Muscle layer of colon (tissue), 2 donors: ENCODE results near the gene GDF2.

Experiments
- H3K27ac ChIP-seq: one replicate; pipeline ENCODE4 v1.7.0; 2013; ENCODE audit warnings: low read depth, mild to moderate bottlenecking, low read length, moderate library complexity
- H3K27me3 ChIP-seq, 2 donors: one replicate each; pipeline ENCODE4 v1.7.0; 2013; ENCODE audit warnings: low read length in 2 of 2, mild to moderate bottlenecking in 2 of 2; ENCODE audit not compliant: insufficient read depth in 2 of 2, control insufficient read depth in 1 of 2
- H3K36me3 ChIP-seq: one replicate; pipeline ENCODE4 v1.7.0; 2013; ENCODE audit warnings: mild to moderate bottlenecking, low read length; ENCODE audit not compliant: insufficient read depth
- H3K4me1 ChIP-seq: one replicate; pipeline ENCODE4 v1.7.0; 2013; ENCODE audit warnings: mild to moderate bottlenecking, low read length; ENCODE audit not compliant: insufficient read depth
- H3K4me3 ChIP-seq, 2 donors: one replicate each; pipeline ENCODE4 v1.7.0; 2013; ENCODE audit warnings: low read length in 2 of 2, low read depth in 1 of 2, mild to moderate bottlenecking in 1 of 2, moderate library complexity in 1 of 2
- H3K9ac ChIP-seq: one replicate; pipeline ENCODE4 v1.7.0; 2013; ENCODE audit warnings: low read length
- H3K9me3 ChIP-seq: one replicate; pipeline ENCODE4 v1.7.0; 2013; ENCODE audit warnings: mild to moderate bottlenecking, low read length
- donor health status: abdominal sarcoma.
- donor health status: Adenocarcinoma of cecum.

Gene GDF2

DNA sequence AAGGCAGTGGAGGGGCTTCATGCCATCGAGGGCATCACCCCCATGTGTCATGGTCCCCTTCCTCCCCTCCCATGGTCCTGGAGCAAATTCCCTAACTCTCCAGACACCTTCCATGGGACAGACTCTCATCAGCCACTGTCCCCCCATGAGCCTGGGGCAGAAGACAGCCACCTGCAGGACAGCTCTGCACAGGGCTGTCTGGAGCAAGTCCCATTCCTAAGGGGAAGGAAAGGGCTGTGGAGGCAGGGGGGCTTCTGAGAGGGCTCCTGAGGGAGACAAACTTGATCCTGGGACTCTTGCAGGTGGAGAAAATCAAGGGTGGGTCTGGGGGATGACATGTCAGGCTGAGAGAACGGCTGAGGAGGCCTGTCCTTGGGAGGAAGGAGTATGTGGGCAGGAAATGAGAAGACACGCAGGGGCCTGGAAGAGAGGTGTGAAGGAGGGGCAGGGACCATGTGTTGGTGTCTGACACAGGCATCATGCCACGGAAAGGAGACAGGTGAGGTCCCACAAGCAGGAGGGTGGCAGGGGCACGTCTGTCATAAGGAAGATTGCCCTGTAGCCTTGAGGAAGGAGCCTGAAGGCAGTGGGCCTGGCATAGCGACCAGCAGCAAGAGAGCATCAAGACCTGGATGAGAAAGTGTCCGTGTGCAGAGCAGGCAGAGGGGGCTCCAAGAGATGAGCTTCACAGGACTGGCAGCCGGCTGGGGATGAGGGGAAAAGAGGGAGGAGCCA lies 36.7 kb upstream of the GDF2 start:
- Histone ChIP-seq H3K36me3 (no peaks in the 10 kb centered on the region), H3K27me3 (no peaks in the 10 kb centered on the region), H3K9ac (no peak overlapping the region), H3K27ac (no peak overlapping the region), H3K9me3 (no peaks in the 10 kb centered on the region), H3K4me1 (peaks cover 11% of the 10 kb centered on the region), H3K4me3 (no peak overlapping the region)

DNA sequence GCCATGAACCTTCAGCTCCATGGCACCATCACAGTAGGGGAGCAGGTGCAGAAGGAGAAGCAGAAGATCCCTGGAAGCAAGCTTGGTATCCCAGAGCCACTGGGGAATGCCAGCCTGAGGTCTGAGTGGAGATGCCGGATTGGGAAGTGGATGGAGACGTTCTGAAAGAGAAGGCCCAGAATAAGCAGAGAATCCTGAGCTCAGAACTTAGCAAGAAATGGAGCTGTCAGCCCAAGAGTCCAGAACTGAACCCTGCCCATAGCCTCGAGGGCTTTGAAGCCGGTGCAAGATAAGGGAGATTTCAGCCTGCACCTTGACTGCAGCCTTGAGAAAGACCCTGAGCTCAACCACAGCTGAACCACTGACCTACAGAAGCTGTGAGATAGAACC lies 36.1 kb upstream of the GDF2 start:
- H3K4me1 ChIP-seq, result peaks cover 11% of the 10 kb centered on the region
- H3K27ac ChIP-seq, result no peak overlapping the region
- H3K27me3 ChIP-seq, result no peaks in the 10 kb centered on the region

DNA sequence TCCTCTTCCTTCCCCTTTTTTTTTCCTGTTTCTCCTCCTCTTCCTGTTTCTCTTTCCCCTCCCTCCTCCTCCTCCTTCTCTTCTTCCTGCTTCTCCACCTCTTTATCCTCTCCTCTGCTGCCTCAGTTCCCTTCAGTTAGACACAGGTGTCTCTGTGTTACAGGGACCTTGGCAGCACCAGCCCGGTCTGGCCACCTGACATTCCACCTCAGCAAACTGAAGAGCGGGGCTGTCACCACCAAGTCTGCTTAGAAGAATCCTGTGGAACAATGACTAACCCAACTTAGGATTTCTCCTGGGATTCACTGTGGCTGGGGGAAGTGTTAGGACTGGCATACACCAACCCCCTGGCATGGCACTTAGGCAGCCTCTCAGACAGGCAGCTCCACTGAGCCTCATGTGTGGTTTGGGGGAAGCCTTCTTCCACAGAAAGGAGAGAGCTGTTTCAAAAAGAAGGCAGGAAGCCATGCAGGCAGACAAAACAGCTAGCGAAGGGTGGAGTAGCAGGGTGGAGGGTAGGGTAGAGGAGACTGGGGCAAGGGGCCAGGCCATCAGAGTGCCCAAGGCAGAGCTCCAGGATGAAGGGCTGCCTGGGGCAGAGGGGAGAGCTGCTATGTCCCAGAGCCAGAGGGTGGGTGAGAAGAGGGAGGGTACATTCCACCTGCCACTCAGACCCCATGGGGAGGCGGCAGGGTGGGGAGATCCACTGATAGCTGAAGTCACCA lies 35.5 kb upstream of the GDF2 start:
- Histone ChIP-seq H3K27me3 (no peaks in the 10 kb centered on the region), H3K27ac (no peak overlapping the region), H3K36me3 (no peaks in the 10 kb centered on the region), H3K9me3 (no peaks in the 10 kb centered on the region), H3K4me1 (peaks cover 11% of the 10 kb centered on the region), H3K9ac (no peak overlapping the region), H3K4me3 (no peak overlapping the region)

More for the DNA sequence above, 36.1 kb upstream of the GDF2 start:
- Histone ChIP-seq H3K9me3 (no peaks in the 10 kb centered on the region), H3K36me3 (no peaks in the 10 kb centered on the region), H3K9ac (no peak overlapping the region), H3K4me3 (no peak overlapping the region)

DNA sequence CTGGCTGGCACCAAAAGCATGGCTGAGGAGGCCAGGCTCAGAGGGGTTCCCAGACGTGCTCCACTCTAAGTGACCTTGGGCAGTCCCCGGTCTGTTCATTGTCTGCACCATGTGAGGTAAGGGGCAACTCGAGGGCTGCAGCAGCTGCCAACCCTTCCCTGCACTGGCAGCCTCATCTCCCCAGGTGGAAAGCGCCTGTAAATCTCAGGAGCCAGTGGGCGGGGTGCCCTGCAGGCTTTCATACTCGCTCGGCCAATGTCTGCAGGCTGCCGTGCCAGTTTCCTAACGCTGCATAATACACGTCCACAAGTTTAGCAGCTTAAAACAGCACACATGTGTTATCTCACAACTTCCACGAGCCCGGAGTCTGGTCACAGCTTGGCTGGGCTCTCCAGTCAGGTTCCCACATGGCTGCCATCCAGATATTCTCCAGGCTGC lies 34.9 kb upstream of the GDF2 start:
- Histone ChIP-seq H3K9me3 (no peaks in the 10 kb centered on the region), H3K4me3 (no peak overlapping the region), H3K36me3 (no peaks in the 10 kb centered on the region), H3K9ac (no peak overlapping the region), H3K27me3 (no peaks in the 10 kb centered on the region), H3K27ac (no peak overlapping the region), H3K4me1 (peaks cover 11% of the 10 kb centered on the region)

DNA sequence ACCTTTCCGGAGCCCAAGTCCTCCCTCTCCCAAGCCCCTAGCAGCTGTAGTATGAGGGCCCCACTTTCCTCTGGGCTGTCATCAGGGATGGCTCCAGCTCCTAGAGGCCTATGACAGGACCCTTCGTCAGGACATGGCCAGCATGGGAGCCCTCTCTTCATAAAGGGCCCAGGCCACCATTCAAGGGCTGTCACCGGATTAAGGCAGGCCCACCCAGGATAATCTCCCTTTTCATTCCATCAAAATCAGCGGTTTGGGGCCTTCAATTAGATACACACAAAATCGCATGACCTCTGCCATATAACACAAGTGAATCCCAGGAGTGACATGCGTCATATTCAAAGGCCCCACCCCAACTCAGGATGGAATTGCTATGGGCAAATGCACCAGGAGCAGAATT lies 34.4 kb upstream of the GDF2 start:
- Histone ChIP-seq H3K27ac (no peak overlapping the region), H3K9me3 (no peaks in the 10 kb centered on the region), H3K9ac (no peak overlapping the region), H3K36me3 (no peaks in the 10 kb centered on the region), H3K27me3 (no peaks in the 10 kb centered on the region), H3K4me1 (peaks cover 11% of the 10 kb centered on the region), H3K4me3 (no peak overlapping the region)

DNA sequence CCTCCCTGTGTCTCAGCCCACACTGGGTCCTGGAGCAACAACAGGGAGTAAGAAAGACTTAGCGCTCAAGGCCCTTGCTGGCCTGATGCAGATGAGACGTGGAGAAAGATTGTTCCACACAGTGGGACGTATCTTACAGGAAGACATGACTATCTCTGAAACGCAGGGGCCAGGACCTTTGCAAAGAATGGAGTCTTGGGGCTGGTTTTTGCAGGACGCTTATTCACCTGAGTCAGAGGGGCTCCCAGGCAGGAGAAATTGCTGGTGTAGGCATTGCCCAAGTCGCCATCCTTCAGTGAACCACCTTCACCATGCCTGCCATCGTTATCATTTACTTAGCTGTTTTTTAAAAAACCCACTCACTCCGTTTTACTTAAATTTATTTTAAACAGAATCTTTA lies 34.0 kb upstream of the GDF2 start:
- H3K27ac ChIP-seq, result no peak overlapping the region
- H3K27me3 ChIP-seq, result no peaks in the 10 kb centered on the region
- peaks cover 11% of the 10 kb centered on the region for H3K4me1 ChIP-seq
- no peak overlapping the region for H3K4me3 ChIP-seq
- no peak overlapping the region for H3K9ac ChIP-seq
- H3K9me3 ChIP-seq, result no peaks in the 10 kb centered on the region
- H3K36me3 ChIP-seq, result no peaks in the 10 kb centered on the region

DNA sequence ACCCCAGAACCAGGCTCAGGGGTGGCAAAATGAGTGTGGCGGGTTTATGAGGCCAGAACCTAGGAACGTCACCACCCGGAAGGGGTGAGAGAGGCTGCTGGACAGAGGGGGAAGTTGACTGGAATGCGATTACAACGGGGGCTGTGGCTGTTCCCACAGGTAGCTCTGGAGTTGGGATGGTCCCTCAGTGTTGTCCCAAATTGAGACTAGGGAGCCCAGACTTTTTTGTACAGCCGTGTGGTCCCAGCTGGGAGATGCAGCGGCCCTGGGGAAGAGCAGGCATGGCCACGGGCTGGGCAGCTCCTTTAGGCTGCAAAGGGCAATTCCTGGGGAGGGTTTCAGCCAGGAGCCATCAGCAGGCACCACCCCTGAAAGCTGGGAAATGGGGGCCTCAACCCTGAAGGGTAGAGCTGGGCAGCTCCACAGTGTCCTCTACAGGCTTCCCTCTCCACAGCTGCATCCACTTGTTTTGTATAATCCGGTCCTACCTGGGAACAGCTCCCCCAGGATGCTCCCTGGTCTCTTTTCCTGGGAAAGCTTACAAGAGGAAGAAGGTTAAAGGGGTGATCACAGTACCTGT lies 33.2 kb upstream of the GDF2 start:
- Histone ChIP-seq H3K27ac (no peak overlapping the region), H3K27me3 (no peaks in the 10 kb centered on the region), H3K4me3 (no peak overlapping the region), H3K9me3 (no peaks in the 10 kb centered on the region), H3K9ac (no peak overlapping the region), H3K36me3 (no peaks in the 10 kb centered on the region), H3K4me1 (peaks cover 11% of the 10 kb centered on the region)

DNA sequence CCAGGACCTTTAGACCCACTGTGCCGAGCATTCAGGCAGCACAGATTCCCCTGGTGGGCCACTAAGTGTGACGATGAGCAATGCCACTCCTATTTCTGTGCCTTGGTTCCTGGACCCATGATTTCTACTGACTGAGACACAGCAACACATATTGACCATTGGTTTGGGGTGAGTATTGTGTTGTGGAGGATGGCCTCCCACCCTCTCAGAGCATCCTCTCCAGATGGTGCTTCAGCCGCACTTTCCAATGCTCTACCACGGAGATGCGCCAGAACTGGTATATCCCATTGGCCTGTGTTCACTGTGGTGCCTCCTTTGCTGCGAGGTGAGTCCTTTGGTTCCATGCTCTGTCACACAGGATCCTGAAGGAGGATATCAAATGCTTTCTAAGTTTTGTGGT lies 32.3 kb upstream of the GDF2 start:
- Histone ChIP-seq H3K27ac (no peak overlapping the region), H3K27me3 (no peaks in the 10 kb centered on the region), H3K4me1 (peaks cover 11% of the 10 kb centered on the region), H3K9ac (no peak overlapping the region), H3K36me3 (no peaks in the 10 kb centered on the region), H3K9me3 (no peaks in the 10 kb centered on the region), H3K4me3 (no peak overlapping the region)

DNA sequence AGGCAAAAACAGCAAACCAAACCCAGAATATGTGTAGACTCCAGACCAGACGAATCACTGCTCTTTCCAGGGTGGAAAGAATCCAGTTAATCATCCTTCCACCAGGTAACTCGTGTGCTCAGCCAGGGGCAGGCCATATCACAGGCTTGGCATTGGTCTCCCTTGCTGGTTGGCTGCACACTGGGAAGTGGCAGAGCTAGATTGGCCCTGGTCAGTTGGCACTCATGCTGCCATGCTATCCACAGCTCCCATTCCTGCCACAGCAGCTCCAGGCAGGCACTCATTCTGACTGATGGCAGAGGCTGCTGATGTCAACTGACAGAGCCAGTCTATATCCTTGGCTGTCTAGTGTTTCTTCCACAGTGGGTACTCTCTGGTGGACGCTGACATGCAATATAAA lies 31.9 kb upstream of the GDF2 start:
- Histone ChIP-seq H3K4me1 (peaks cover 11% of the 10 kb centered on the region), H3K9me3 (no peaks in the 10 kb centered on the region), H3K36me3 (no peaks in the 10 kb centered on the region), H3K27ac (no peak overlapping the region), H3K9ac (no peak overlapping the region), H3K27me3 (no peaks in the 10 kb centered on the region), H3K4me3 (no peak overlapping the region)

DNA sequence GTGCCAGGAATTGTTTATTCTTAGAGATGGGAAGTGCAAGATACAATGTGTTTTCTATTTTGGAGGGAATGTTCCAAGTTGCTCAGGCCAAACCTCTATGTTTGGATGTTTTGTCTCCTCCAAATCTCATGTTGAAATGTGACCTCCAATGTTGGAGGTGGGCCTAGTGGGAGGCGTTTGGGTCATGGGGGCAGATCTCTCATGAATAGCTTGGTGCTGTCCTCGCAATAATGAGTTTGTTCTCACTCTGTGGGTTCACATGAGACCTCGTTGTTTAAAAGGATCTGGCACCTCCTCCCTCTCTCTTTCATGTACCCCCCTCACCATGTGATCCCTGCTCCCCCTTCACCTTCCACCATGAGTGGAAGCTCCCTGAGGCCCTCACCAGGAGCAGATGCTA lies 30.6 kb upstream of the GDF2 start:
- Histone ChIP-seq H3K27me3 (no peaks in the 10 kb centered on the region), H3K4me3 (no peak overlapping the region), H3K27ac (no peak overlapping the region), H3K4me1 (peaks cover 10% of the 10 kb centered on the region), H3K9ac (no peak overlapping the region), H3K9me3 (no peaks in the 10 kb centered on the region), H3K36me3 (no peaks in the 10 kb centered on the region)

DNA sequence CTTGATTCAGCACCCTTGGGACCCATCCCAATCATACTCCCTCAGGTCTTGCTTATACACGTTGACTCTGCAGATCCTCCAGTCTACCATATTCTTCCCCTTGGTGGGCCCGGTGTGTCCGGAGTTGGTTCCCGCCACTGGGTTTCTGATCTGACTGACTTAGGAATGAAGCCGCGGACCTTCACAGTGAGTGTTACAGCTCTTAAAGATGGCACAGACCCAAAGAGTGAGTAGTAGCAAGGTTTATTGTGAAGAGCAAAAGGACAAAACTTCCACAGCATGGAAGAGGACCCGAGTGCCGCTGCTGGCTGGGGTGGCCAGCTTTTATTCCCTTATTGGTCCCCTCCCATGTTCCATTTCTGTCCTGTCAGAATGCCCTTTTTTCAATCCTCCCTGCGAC lies 28.2 kb upstream of the GDF2 start:
- Histone ChIP-seq H3K4me3 (no peak overlapping the region), H3K4me1 (no peaks in the 10 kb centered on the region), H3K27me3 (no peaks in the 10 kb centered on the region), H3K27ac (no peak overlapping the region), H3K9ac (no peak overlapping the region), H3K36me3 (no peaks in the 10 kb centered on the region), H3K9me3 (no peaks in the 10 kb centered on the region)
